Fibroblast of pulmonary artery (primary cell): ENCODE results near the gene MYOF.

Experiments
- DNase-seq: peaks from one replicate; pipeline ENCODE4 v3.0.0-alpha.2; 2010; ENCODE audit warnings: low read depth
- H3K4me3 ChIP-seq: replicated peaks from 2 replicates; pipeline ENCODE4 v1.5.1; 2011; ENCODE audit warnings: low read depth, mild to moderate bottlenecking, control low read depth, low read length, moderate library complexity
- TF ChIP-seq, protein P1 (sequence below): IDR thresholded peaks from 2 replicates; pipeline ENCODE4 v1.5.1; 2011; ENCODE audit warnings: mild to moderate bottlenecking, control low read depth, low read length, inconsistent platforms; ENCODE audit errors: missing control alignments

Gene MYOF

DNA sequence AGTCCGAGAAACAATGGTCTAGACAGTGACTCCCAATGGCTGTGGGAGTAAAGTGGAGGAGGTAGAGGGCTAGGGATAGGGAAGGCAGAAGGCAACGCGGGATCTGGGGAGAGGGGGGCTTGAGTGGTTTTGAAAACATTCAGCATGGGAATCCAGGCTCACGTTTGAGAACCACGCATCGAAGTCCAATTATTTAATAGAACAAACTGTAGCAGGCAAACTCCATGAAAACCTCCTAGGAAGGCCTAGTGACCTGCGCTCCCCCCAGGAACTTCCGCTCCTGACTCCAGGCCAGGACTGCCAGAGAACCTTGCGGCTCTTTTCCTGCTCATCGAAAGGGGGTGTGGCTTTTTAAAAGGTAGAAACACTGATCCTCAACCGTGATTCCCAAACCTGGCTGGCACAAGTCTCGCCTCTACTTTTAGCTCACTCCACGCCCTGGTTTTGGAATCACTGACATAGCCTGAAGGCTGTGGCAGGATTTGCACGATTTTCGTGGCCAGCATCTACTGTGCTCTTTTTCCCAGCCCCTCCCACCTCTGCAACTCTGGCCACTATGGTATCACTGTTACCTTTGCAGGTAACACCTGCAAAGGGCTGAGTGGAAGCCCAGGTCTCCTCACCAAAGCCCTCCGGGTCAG lies 43.4 kb downstream of the MYOF start:
- TF ChIP-seq, protein P1, sequence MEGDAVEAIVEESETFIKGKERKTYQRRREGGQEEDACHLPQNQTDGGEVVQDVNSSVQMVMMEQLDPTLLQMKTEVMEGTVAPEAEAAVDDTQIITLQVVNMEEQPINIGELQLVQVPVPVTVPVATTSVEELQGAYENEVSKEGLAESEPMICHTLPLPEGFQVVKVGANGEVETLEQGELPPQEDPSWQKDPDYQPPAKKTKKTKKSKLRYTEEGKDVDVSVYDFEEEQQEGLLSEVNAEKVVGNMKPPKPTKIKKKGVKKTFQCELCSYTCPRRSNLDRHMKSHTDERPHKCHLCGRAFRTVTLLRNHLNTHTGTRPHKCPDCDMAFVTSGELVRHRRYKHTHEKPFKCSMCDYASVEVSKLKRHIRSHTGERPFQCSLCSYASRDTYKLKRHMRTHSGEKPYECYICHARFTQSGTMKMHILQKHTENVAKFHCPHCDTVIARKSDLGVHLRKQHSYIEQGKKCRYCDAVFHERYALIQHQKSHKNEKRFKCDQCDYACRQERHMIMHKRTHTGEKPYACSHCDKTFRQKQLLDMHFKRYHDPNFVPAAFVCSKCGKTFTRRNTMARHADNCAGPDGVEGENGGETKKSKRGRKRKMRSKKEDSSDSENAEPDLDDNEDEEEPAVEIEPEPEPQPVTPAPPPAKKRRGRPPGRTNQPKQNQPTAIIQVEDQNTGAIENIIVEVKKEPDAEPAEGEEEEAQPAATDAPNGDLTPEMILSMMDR, result no peak
- peak; percentile 54 for DNase-seq
- no peak overlapping the region for H3K4me3 ChIP-seq

DNA sequence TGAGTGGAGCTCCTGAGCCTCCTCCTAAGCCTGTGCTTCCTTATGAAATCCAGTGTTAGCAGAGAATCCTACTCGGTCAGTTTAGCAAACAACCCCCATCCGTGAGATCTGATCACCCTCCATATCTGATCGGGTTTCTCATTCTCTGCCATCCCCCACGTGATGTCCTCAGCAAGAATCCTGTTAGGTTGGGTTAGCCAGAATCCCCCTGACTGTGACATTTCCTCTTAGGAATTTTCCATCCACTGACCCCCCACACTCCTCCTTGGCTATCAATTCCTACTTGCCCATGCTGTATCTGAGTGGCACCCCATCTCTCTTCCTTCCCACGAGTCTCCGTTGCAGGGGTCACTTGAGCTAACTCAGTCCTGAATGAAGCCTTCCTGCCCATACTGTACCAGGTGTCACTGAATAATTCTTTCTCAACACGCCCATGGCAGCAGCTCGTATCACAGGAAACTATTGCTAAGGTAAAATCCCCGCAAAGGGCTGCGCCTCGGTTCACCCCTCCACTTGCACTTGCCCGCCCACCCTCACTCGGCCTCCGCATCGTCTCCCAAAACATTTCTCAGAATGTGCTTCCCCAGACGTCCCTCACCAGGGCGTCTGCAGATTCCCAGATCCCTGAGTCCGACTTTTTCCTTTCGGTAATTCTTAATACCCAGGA lies 44.1 kb downstream of the MYOF start:
- TF ChIP-seq, protein P1, result no peak
- peak overlapping the region; percentile 25 for H3K4me3 ChIP-seq

DNA sequence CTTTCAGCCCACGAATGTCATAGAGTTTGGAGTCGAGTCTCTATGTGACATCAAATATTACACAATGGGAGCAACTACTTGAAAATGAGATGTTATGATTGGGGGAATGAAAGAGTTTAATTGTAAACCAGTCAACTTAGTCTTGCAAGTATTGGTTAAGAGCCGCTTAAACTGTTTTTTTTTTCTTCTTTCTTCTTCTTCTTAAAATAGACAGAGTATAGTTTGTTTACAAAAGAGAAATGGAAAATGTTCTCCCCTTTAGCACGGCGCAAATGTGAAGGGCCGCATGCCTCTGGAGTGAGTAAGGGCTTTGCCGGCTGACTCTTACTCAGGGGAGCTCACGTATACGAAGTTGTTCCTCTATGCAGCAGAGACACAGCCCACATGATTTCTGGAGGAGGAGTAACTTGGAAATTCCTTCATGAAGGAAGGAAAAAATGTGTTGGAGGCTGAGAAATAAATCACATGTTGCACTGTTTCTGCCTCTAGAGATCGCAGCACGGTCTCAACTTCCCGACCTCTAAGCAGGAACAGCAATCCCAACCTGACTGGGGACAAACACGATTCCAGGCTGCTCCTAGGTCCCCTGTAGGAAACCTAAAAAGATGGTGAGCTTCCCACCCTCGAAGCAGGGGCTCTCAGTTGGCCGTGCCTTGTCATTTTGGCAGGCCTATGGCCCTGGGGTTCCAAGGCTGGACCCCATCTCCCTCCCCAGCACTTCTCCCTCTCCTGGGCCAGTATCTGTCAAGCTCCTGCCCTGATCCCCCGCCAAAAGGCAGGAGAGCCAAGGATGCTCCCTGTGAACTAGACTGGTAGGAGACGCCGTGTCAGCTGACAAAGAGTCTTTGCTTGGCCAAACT lies 44.8 kb downstream of the MYOF start:
- TF ChIP-seq, protein P1, result no peak
- H3K4me3 ChIP-seq, result peak overlapping the region; percentile 34
- DNase-seq, result peak; percentile 99

More for the DNA sequence above, 44.1 kb downstream of the MYOF start:
- DNase-seq, result peak; percentile 72

DNA sequence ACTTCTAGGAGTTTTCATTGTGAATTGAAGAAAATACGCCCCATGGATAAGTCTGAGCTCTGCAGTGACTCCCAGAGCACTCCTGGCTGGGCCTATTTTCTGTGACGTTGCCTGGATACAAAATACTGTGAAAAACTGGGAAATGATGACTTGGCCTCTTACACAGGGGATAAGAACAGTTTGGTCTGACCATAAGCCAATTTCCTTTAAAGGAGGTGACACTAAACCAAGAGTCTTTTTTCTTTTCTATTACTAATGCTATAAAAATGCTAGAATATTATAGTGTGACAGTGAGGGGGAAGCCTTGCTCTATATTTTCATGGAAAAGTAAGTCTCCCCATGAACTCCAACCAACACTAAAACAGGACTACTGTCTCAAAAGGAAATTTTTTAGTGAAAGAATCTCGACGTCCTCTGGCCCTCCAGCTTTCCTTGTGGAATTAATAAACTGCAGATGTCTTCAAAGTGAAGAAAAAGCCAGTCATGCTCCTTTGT lies 45.5 kb downstream of the MYOF start:
- peak overlapping the region; percentile 34 for H3K4me3 ChIP-seq
- DNase-seq, result peak; percentile 98
- TF ChIP-seq, protein P1, result no peak

DNA sequence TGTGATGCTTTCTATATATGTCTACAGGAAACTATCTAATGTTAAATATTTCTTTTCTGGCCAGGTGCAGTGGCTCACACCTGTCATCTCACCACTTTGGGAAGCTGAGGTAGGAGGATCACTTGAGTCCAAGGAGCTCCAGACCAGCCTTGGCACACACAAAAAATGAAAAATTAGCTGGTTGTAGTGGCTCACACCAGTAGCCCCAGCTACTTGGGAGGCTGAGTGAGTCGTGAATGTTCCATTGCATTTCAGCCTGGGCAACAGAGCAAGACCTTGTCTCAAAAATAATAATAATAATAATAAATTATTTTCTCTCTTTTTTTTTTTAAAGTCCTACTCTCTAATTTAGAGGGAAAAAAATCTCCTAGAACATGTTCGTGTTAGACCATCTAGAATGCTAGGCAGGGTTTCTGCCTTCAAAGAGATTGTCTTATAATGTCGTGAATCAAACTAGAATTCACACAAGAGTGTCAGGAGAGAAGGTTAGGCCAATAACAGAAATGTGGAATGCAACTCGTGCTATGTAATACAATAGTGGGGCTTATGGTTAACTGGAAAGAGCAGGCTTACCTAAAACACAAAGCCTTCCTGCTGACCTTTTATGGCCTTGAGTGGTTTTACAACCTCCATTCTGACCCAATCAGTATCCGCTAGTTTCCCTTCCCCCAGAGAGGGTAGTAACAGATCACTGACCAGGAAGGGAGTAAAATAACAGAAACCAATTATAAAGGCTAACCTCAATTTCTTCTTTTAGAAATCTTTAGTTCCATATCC lies 46.3 kb downstream of the MYOF start:
- H3K4me3 ChIP-seq, result no peak overlapping the region
- TF ChIP-seq, protein P1, result no peak
- peak; percentile 90 for DNase-seq

DNA sequence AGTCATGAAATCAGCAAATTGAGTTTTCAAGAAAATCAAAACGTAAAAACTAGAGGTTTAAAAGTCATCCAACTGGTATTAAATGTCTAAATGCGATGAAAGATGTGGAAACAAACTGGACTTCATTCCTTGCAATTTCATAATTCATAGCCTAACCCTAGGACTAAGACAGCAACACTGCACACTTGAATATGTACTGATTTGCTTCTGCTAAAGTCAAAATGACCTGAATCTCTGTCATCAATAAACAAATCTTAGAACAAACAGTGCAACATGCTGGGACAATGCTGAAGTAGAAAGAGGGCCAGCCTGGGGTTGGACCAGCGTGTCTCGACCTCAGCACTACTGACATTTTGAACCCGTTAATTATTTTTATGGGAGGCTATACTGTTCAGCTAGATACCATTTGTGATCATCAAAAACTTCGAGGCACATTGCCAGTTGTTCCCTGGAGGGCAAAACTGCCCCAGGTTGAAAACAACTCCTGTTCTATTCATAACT lies 47.1 kb downstream of the MYOF start:
- no peak for DNase-seq
- H3K4me3 ChIP-seq, result no peak overlapping the region
- TF ChIP-seq, protein P1, result no peak
